GM21423 (cell line): Measurements from ENCODE around the gene ZHX3.
A peak's percentile ranks its signal among the peaks of the same experiment; 100 is the strongest.

Experiments used
- ATAC-seq: cut with Tn5 transposase; IDR thresholded peaks from one replicate; pipeline ENCODE4 v1.9.1; 2021; ENCODE audit warnings: mild to moderate bottlenecking, moderate library complexity; ENCODE audit not compliant: unreplicated experiment

The ZHX3 gene, protein sequence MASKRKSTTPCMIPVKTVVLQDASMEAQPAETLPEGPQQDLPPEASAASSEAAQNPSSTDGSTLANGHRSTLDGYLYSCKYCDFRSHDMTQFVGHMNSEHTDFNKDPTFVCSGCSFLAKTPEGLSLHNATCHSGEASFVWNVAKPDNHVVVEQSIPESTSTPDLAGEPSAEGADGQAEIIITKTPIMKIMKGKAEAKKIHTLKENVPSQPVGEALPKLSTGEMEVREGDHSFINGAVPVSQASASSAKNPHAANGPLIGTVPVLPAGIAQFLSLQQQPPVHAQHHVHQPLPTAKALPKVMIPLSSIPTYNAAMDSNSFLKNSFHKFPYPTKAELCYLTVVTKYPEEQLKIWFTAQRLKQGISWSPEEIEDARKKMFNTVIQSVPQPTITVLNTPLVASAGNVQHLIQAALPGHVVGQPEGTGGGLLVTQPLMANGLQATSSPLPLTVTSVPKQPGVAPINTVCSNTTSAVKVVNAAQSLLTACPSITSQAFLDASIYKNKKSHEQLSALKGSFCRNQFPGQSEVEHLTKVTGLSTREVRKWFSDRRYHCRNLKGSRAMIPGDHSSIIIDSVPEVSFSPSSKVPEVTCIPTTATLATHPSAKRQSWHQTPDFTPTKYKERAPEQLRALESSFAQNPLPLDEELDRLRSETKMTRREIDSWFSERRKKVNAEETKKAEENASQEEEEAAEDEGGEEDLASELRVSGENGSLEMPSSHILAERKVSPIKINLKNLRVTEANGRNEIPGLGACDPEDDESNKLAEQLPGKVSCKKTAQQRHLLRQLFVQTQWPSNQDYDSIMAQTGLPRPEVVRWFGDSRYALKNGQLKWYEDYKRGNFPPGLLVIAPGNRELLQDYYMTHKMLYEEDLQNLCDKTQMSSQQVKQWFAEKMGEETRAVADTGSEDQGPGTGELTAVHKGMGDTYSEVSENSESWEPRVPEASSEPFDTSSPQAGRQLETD

DNA sequence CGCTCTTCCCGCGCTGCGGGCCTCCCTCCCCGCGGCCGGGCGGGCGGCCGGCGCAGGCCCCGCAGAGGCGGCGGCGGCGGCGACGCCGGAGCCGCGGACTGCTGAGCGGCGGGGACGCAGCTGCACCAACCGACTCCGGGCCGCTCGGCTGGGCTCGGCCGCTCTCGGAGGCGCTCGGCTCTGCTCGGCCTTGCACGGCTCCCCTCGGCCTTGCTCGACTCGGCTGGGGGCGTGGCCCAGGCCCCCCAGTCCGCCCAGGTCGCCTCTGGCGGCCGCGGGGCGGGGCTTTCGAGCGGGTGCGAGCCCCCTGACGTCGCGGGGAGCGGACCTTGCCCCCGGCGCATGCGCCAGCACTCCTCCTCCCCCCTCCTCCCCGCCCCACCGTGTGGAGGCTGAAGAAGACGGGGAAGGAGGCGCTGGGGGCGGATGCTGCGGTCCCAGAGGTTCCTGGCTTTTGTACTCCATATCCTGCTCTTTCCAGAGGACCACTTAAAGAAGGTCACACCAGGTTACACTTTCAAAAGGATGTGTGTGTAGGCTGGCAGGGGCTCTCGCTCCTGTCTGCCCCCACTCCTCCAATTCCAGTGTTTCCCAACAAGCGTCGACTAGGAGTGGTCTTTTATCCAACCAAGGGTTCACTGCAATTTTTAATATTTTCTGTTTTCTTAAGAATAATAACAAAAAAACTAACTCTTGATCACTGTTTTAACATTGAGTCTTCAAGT is at the start of gene ZHX3:
TSS of gene ZHX3 (minus strand) at position 186 of the 725 bp plus-strand sequence. CDS start 112,815 bp downstream, outside the sequence.
- ATAC-seq, result peak; percentile 94

- ATAC-seq, result no peak
These were observed 49.8 kb upstream of the ZHX3 start for GRCh38 chr20:41367393-41367695.

DNA sequence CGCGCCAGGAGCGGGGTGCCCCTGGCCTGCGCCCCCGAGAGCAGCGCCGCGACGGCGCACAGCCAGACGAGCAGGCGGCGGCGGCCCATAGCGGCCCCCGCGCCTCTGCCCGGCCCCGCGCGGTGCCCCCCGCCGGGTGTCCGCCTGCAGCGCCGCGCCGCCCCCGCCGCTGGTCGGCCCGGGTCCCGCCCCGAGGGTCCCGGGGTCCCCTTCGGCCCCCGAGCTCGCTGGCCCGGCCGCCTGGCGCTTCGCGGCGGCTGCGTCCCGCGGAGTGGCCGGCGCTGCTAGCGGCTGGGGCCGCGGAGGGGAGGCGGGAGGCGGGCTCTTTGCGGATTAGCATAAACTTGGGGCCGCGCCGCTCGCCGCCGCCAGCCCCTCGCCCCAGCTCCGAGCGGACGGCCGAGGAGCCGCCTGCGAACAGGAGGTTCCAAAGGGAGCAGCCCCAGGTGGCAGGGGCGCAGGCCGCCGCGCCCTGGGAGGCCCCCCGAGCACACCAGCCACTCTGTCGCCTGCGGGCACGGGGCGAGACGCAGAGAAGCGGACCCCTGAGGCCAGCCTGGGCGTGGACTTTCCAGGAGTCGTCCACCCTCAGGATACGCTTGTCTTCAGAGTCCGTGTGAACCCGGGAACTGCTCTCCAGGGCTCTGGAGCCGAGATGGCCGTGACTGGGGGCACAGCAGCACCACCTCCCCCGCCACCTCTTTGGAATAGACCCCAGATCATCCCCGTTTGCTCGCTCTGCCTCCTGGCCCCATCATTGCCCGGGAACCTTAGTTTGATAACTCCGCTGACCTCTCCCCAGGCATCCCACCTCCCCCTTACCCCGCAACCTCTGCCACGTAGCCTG is 49.2 kb upstream of the ZHX3 start, which contains the start of gene EMILIN3:
TSS of gene EMILIN3 (minus strand) at position 273 of the 847 bp plus-strand sequence. CDS start at position 89, 184 bp downstream.
- ATAC-seq, result no peak

GRCh38 chr20:41365777-41366545 is 48.4 kb upstream of the ZHX3 start:
- ATAC-seq, result no peak

DNA sequence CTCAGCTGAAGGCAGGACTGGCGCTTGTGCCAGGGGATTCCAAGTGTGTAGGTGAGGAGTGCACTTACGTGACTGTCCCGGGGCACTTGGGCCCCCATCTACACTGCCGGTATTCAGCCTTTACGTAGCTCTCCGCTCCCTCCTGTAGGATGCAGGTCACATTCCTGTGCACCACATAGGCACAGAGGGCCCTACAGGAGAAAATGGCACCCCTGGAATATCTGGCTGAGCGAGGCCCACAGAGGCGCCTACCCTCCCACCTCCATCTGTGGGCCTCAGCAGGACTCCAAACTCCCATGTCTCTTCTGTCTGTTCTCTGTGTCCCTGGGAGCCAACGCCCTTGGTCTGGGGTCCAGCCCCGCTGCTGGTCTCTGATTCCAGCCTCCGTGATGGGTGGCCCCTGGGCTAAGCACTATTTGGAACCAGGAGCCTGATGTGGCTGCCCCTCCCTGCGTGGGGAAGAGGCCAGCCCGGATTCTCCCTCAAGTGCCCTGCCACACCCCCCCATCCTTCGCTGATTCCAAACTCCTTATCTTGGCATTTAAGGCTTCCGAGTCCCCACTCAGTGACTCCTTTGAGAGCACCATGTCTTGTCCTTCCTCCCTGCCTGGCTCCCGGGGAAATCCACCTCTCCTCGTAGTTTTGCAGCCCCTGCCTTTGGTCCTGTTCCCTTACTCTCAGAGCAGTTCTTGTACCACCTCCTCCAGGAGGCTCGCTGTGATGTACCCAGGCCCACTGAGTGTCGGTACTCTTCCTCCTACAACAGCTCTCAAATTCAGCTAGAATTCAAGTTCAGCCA is 47.6 kb upstream of the ZHX3 start:
- ATAC-seq, result no peak

GRCh38 chr20:41364236-41364855 is 46.8 kb upstream of the ZHX3 start:
- no peak for ATAC-seq

- ATAC-seq, result no peak
These were observed 46.1 kb upstream of the ZHX3 start for GRCh38 chr20:41363601-41364000.

DNA sequence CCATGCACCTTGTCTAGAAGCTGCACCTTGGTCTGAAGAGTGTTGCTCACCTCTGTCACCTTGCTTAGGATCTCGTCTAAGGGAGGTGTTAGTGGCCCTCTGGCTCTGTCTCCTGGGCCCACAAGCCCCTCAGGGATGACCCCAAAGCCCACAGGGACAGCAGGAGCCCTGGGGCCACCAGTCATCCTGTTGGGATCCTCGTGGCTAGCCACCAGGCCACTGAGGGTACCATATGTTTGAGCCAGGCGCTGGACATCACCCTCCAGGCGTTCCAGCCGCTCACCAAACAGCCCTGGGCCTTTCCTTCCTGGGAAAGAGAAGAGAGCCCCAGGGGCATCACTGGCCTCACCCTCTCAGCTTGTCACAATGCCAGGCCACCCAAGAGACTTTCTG is 45.2 kb upstream of the ZHX3 start:
- ATAC-seq, result no peak

GRCh38 chr20:41361757-41362747 is 44.5 kb upstream of the ZHX3 start:
- no peak for ATAC-seq

DNA sequence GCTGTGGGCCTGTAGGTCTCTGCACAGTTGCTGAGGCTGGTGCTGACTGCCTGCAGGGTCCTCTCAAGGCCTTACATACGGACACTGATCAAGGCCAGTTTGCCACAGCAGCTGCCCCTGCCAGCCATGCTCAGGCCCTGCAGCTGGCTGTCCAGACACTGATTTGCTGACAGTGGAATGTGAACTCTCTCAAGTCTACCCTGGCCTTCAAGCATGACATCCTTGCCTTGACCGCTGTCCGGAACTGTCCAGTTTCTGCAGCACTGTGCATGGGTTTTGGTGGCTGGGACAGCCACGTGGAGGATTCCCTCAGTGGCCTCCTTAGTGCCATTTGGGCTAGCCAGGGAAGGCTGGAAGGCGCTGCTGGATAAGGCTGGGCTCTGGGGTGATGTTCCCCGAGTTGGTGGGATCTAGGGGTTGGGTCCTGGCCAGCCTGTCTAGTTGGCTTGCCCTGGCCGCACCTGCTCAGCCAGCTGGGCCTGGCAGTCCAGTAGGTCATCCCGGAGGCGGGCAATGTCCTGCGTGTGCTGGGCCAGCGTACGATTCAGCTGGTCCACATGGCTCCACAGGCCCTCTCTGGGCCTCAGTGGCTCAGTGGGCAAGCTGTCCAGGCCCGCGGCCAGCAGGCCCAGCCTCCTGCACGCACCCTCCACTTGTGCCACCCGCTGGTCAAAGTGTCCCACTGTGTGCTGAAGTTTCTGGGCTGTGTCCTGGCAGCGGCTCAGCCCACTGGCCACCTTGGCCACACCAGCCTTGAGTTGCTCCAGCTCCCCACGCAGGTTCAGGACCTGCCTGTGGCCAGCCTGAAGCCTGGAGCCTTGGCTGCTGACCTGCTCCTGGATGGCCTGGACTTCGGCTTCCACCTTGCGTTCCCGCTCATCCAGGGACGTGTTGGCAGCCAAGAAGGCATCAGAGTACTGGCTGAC is 43.6 kb upstream of the ZHX3 start:
- no peak for ATAC-seq

GRCh38 chr20:41359541-41360011 is 42.0 kb upstream of the ZHX3 start:
- no peak for ATAC-seq

GRCh38 chr20:41358717-41359116 is 41.2 kb upstream of the ZHX3 start:
- no peak for ATAC-seq

DNA sequence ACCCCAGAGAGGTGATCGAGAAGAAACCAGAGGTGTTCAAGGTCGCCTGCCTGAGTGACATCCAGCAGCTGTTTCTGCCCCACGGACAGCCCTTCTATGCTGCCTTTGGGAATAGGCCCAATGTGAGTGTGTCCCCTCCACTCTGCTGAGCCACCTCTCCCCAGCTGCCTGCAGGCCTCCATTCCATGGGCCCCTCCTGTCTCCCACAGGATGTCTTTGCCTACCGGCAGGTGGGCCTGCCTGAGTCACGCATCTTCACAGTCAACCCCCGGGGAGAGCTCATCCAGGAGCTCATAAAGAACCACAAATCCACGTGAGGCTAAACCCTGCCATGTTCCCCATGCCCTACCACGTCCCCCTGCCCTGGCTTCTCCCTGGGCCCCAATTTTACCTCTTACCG is 40.7 kb upstream of the ZHX3 start:
- no peak for ATAC-seq

DNA sequence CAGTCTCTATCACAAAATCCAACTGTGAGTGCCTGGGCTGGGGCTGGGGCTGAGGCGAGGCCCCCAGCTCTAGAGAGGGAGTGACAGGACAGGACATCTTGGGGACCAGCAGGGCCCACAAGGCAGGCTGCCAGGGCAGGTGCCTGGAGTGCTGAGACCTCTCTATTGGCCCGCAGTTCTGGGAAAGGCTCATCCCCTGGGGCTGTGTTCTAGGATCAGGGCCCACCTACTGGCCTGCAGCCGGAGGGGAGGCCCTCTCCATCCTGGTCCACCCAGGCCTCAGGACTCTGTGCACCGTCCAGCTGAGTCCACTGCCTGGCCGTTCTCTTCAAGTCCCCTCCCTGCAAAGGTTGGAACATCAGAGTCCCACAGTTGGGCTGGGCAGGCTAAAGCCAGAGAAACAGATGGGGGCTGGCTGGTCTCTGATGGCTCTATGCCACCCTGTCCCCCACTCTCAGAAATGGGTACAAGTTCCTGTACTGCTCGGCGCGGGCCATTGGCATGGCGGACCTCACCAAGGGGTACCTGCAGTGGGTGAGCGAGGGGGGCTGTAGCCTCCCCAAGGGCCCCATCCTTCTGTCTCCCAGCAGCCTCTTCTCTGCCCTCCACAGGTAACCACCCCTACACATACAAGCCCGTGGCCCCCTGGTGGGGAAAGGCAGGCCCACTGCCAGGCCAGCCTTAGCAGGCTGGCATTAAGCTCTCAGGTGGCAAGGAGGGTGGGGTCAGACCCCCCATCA is 40.1 kb upstream of the ZHX3 start:
- ATAC-seq, result no peak

GRCh38 chr20:41356951-41357350 is 39.4 kb upstream of the ZHX3 start:
- no peak for ATAC-seq
